Hepatocyte (in vitro differentiated cells): ENCODE results near the gene SLC12A6.

ENCODE experiments used
- EZH2 ChIP-seq: fragments of 200-600 bp; sonication (generic); IDR thresholded peaks from 2 replicates; pipeline ENCODE4 v1.6.1; 2016; ENCODE audit warnings: antibody characterized with exemption, mild to moderate bottlenecking, borderline replicate concordance
- TF ChIP-seq, protein P1 (sequence below): fragments of 200-600 bp; sonication (generic); IDR thresholded peaks from 2 replicates; pipeline ENCODE4 v1.5.1; 2016; ENCODE audit warnings: antibody characterized with exemption, mild to moderate bottlenecking; ENCODE audit not compliant: poor library complexity

DNA sequence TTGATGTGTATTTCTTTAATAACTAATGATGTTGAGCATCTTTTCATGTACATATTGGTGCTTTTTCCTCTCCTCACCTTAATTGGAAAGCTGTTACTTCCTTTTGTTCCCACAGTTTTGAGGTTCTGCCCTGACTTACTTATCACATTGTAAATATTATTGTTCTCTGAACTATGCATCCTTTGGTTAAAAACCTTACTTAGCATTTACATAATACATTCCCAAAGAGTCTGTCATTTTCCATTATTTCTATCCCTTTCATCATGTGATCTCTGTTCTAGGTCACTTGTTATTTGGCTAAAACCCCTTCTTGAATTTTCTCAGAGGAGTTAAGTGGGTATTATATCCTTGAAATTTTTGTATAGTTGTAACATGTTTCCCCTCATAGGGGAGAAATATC lies 33.0 kb downstream of the SLC12A6 start:
- TF ChIP-seq, protein P1, sequence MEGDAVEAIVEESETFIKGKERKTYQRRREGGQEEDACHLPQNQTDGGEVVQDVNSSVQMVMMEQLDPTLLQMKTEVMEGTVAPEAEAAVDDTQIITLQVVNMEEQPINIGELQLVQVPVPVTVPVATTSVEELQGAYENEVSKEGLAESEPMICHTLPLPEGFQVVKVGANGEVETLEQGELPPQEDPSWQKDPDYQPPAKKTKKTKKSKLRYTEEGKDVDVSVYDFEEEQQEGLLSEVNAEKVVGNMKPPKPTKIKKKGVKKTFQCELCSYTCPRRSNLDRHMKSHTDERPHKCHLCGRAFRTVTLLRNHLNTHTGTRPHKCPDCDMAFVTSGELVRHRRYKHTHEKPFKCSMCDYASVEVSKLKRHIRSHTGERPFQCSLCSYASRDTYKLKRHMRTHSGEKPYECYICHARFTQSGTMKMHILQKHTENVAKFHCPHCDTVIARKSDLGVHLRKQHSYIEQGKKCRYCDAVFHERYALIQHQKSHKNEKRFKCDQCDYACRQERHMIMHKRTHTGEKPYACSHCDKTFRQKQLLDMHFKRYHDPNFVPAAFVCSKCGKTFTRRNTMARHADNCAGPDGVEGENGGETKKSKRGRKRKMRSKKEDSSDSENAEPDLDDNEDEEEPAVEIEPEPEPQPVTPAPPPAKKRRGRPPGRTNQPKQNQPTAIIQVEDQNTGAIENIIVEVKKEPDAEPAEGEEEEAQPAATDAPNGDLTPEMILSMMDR: no peak
- no peak for TF ChIP-seq EZH2
